OCI-LY7 (cell line): ENCODE measurements around the gene TMEM132A.

Source experiments
- CTCF ChIP-seq: fragments of 200-600 bp; sonication (generic); conservative IDR thresholded peaks from 2 replicates; pipeline ENCODE4 v1.5.1; 2014; ENCODE audit warnings: mild to moderate bottlenecking, antibody characterized with exemption, low read length, moderate library complexity, mixed read lengths
- EZH2phosphoT487 ChIP-seq: fragments of 200-600 bp; sonication (generic); IDR thresholded peaks from 2 replicates; pipeline ENCODE4 v1.6.1; 2018; ENCODE audit warnings: low read depth, borderline replicate concordance, mild to moderate bottlenecking, mixed run types, antibody characterized with exemption, low read length, moderate library complexity, mixed read lengths

GRCh38 chr11:60880643-60881282 is 43.5 kb upstream of the TMEM132A start:
- TF ChIP-seq CTCF (no peak), EZH2phosphoT487 (no peak)
